ENCODE data around the gene SHF.

SHF gene

GRCh38 chr15:45126535-45127158, 61.1 kb downstream of the SHF start:
- H3K9ac ChIP-seq (ENCODE audit: low read depth, low read length), result no peak overlapping the region
- H3K4me1 ChIP-seq (ENCODE audit: control insufficient read depth, insufficient read depth, low read length), result no peaks in the 10 kb centered on the region
- H3K36me3 ChIP-seq (ENCODE audit: control insufficient read depth, insufficient read depth, low read length), result no peaks in the 10 kb centered on the region
- peaks cover 93% of the 10 kb centered on the region for H3K27me3 ChIP-seq (ENCODE audit: control insufficient read depth, insufficient read depth, low read length)
- no peaks in the 10 kb centered on the region for H3K9me3 ChIP-seq (ENCODE audit: control insufficient read depth, insufficient read depth, low read length)
- H3K4me3 ChIP-seq (ENCODE audit: low read depth, low read length), result no peak overlapping the region

DNA sequence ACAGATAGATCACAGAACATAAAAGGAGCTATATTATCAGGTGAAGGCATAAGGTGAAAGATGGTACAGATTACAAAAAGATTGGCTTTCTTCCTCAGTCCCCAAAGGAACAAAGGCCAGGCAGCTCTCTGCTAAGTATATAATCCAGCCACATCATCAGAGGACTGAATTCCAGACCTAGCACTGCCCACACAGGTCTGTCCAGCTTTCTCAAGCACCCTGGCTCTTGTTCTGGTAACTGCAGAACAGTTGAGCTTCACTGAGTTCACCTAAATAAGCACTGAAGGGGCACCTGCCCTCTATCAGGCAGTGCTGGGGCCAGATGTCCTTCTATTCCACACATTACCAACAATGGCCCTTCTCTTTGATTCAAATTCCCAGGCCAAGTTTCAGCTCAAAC, 64.4 kb downstream of the SHF start:
- H3K4me3 ChIP-seq (ENCODE audit: low read depth, low read length), result no peak overlapping the region
- H3K4me1 ChIP-seq (ENCODE audit: control insufficient read depth, insufficient read depth, low read length), result no peaks in the 10 kb centered on the region
- peaks cover 92% of the 10 kb centered on the region for H3K27me3 ChIP-seq (ENCODE audit: control insufficient read depth, insufficient read depth, low read length)
- no peaks in the 10 kb centered on the region for H3K9me3 ChIP-seq (ENCODE audit: control insufficient read depth, insufficient read depth, low read length)
- H3K9ac ChIP-seq (ENCODE audit: low read depth, low read length), result no peak overlapping the region
- H3K36me3 ChIP-seq (ENCODE audit: control insufficient read depth, insufficient read depth, low read length), result no peaks in the 10 kb centered on the region

DNA sequence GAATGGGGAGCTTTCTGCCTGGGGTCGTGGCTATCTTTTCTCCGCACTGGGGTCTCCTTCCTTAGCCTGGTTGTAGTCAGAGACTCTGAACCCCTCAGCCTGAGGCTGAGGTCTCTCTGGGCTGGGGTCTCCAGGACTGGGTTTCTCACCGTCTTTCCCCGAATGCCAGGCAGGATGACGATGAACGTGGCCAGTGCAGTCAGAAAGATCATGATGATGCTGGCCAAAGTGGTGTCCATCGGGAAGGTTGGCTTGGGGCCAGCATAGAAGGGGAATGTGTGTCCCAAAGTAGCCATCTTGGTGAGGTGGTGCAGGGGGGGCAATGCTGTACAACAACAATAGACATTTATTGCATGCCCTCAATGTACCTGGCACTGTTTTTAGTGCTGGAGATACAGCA, 65.0 kb downstream of the SHF start:
- Histone ChIP-seq H3K9me3 (ENCODE audit: control insufficient read depth, insufficient read depth, low read length) (no peaks in the 10 kb centered on the region), H3K27me3 (ENCODE audit: control insufficient read depth, insufficient read depth, low read length) (peaks cover 92% of the 10 kb centered on the region), H3K4me3 (ENCODE audit: low read depth, low read length) (no peak overlapping the region)

GRCh38 chr15:45121706-45122417, 65.9 kb downstream of the SHF start:
- Histone ChIP-seq H3K27me3 (ENCODE audit: control insufficient read depth, insufficient read depth, low read length) (peaks cover 92% of the 10 kb centered on the region), H3K4me1 (ENCODE audit: control insufficient read depth, insufficient read depth, low read length) (no peaks in the 10 kb centered on the region), H3K9ac (ENCODE audit: low read depth, low read length) (no peak overlapping the region), H3K36me3 (ENCODE audit: control insufficient read depth, insufficient read depth, low read length) (no peaks in the 10 kb centered on the region), H3K4me3 (ENCODE audit: low read depth, low read length) (no peak overlapping the region), H3K9me3 (ENCODE audit: control insufficient read depth, insufficient read depth, low read length) (no peaks in the 10 kb centered on the region)

More for the DNA sequence above, 65.0 kb downstream of the SHF start:
- Histone ChIP-seq H3K36me3 (ENCODE audit: control insufficient read depth, insufficient read depth, low read length) (no peaks in the 10 kb centered on the region), H3K4me1 (ENCODE audit: control insufficient read depth, insufficient read depth, low read length) (no peaks in the 10 kb centered on the region), H3K9ac (ENCODE audit: low read depth, low read length) (no peak overlapping the region)

DNA sequence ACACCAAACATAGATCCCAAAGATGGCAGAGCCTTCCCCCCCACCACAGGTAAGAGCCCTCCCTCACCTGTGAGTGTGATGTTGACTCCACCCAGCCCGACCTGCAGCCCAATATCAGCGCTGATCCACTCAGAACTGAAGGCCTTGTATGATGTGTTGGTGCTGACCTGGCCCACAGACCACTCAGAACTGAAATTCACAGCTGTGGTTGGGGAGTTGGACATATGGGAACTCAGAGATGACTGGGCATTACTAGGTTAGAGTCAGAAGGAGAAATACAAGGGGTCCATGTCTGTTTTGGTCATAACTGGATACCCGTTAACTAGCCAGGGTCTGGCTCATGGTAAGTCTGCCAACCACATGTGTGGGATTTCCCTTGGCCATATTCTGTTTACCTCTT, 66.7 kb downstream of the SHF start:
- H3K4me1 ChIP-seq (ENCODE audit: control insufficient read depth, insufficient read depth, low read length), result no peaks in the 10 kb centered on the region
- no peak overlapping the region for H3K4me3 ChIP-seq (ENCODE audit: low read depth, low read length)
- peaks cover 92% of the 10 kb centered on the region for H3K27me3 ChIP-seq (ENCODE audit: control insufficient read depth, insufficient read depth, low read length)
- H3K9me3 ChIP-seq (ENCODE audit: control insufficient read depth, insufficient read depth, low read length), result no peaks in the 10 kb centered on the region
- H3K9ac ChIP-seq (ENCODE audit: low read depth, low read length), result no peak overlapping the region
- no peaks in the 10 kb centered on the region for H3K36me3 ChIP-seq (ENCODE audit: control insufficient read depth, insufficient read depth, low read length)

- Histone ChIP-seq H3K27me3 (ENCODE audit: control insufficient read depth, insufficient read depth, low read length) (peaks cover 92% of the 10 kb centered on the region), H3K36me3 (ENCODE audit: control insufficient read depth, insufficient read depth, low read length) (no peaks in the 10 kb centered on the region), H3K4me3 (ENCODE audit: low read depth, low read length) (no peak overlapping the region), H3K9ac (ENCODE audit: low read depth, low read length) (no peak overlapping the region), H3K9me3 (ENCODE audit: control insufficient read depth, insufficient read depth, low read length) (no peaks in the 10 kb centered on the region), H3K4me1 (ENCODE audit: control insufficient read depth, insufficient read depth, low read length) (no peaks in the 10 kb centered on the region)
Observed at GRCh38 chr15:45120081-45120972, 67.4 kb downstream of the SHF start.

DNA sequence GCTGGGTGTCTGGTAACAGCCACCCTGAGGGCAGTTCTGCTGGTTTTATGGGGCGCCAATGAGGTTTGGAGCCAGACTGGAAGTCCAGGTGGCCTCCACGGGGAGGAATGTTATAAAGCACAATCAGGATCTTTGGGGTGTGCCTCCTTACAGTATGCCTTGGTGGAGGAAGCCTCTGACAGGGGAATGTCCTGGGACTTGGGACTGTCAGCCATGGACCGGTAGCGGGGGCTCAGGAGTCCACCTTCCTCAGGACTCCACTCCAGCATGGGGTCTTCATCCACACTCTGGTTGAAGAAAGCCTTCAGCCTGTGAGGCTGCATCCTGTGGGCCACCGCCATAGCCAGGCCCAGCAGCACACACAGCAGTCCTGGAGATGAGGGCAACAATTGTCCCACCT, 68.8 kb downstream of the SHF start:
- H3K4me3 ChIP-seq (ENCODE audit: low read depth, low read length), result no peak overlapping the region
- no peaks in the 10 kb centered on the region for H3K4me1 ChIP-seq (ENCODE audit: control insufficient read depth, insufficient read depth, low read length)
- peaks cover 92% of the 10 kb centered on the region for H3K27me3 ChIP-seq (ENCODE audit: control insufficient read depth, insufficient read depth, low read length)
- no peak overlapping the region for H3K9ac ChIP-seq (ENCODE audit: low read depth, low read length)
- H3K36me3 ChIP-seq (ENCODE audit: control insufficient read depth, insufficient read depth, low read length), result no peaks in the 10 kb centered on the region
- no peaks in the 10 kb centered on the region for H3K9me3 ChIP-seq (ENCODE audit: control insufficient read depth, insufficient read depth, low read length)

GRCh38 chr15:45118131-45118588, 69.6 kb downstream of the SHF start:
- Histone ChIP-seq H3K27me3 (ENCODE audit: control insufficient read depth, insufficient read depth, low read length) (peaks cover 92% of the 10 kb centered on the region), H3K4me1 (ENCODE audit: control insufficient read depth, insufficient read depth, low read length) (no peaks in the 10 kb centered on the region), H3K9me3 (ENCODE audit: control insufficient read depth, insufficient read depth, low read length) (no peaks in the 10 kb centered on the region), H3K4me3 (ENCODE audit: low read depth, low read length) (peak overlapping the region; percentile 48), H3K9ac (ENCODE audit: low read depth, low read length) (no peak overlapping the region), H3K36me3 (ENCODE audit: control insufficient read depth, insufficient read depth, low read length) (no peaks in the 10 kb centered on the region)

- H3K9ac ChIP-seq (ENCODE audit: low read depth, low read length), result no peak overlapping the region
- peak overlapping the region; percentile 48 for H3K4me3 ChIP-seq (ENCODE audit: low read depth, low read length)
- peaks cover 92% of the 10 kb centered on the region for H3K27me3 ChIP-seq (ENCODE audit: control insufficient read depth, insufficient read depth, low read length)
- no peaks in the 10 kb centered on the region for H3K9me3 ChIP-seq (ENCODE audit: control insufficient read depth, insufficient read depth, low read length)
- H3K36me3 ChIP-seq (ENCODE audit: control insufficient read depth, insufficient read depth, low read length), result no peaks in the 10 kb centered on the region
- H3K4me1 ChIP-seq (ENCODE audit: control insufficient read depth, insufficient read depth, low read length), result no peaks in the 10 kb centered on the region
Observed at GRCh38 chr15:45117308-45118130, 70.2 kb downstream of the SHF start.
